ENCODE data around the gene ATP2A2.

- TF ChIP-seq POLR2A (IDR thresholded peaks at IDR 0.05; ENCODE audit: low read depth, low read length) (no peak), POLR2AphosphoS5 (IDR thresholded peaks at IDR 0.05; ENCODE audit: low read depth, low read length) (no peak), PAX5 (IDR thresholded peaks at IDR 0.05; ENCODE audit: insufficient read depth, low read length, severe bottlenecking) (no peak), TAF1 (IDR thresholded peaks at IDR 0.05; ENCODE audit: low read depth, low read length) (no peak)
These were observed 98.2 kb downstream of the ATP2A2 start for GRCh38 chr12:110379197-110379596.

Measured in GM12891 (cell line).